IMR-90 (cell line): ENCODE data around the gene NCS1. TPM values are rescaled to one million over a fixed set of nuclear protein-coding genes. Genes with fewer than 3 reads are reported as not detected.

Experiments used
- ATAC-seq: fragments of 200-7000 bp; cut with Tn5 transposase; 2 replicates; pipeline ENCODE4 v1.9.1; 2020; ENCODE audit warnings: low read depth, mild to moderate bottlenecking, moderate library complexity
- BruUV-seq: library from RNA; stranded (reverse); fragments of 400-500 nt; replicated peaks from 2 replicates; lab custom pipeline; 2021; lab: Mats Ljungman, UMichigan
- CTCF ChIA-PET: fragments of 300-600 bp; formaldehyde crosslinking; extraction: SDS; loops from one replicate; lab custom pipeline; 2021; ENCODE audit warnings: antibody characterized with exemption; lab: Yijun Ruan, JAX
- POLR2A ChIA-PET: fragments of 300-600 bp; sonication (Branson Sonifier 250); formaldehyde crosslinking; loops from one replicate; lab custom pipeline; 2022; ENCODE audit warnings: antibody characterized with exemption; ENCODE audit not compliant: unreplicated experiment; lab: Charles Lee
- DNase-seq: peaks from one replicate; pipeline ENCODE4 v3.0.0; 2013
- H2AFZ ChIP-seq: replicated peaks from 2 replicates; pipeline ENCODE3; 2013; ENCODE audit warnings: low read length, mild to moderate bottlenecking; ENCODE audit not compliant: poor library complexity
- H2AK5ac ChIP-seq: 2 replicates; pipeline ENCODE4 v1.6.1; 2013; ENCODE audit warnings: low read depth, low read length, inconsistent platforms
- H2AK9ac ChIP-seq: replicated peaks from 2 replicates; pipeline ENCODE3; 2013; ENCODE audit warnings: mild to moderate bottlenecking, low read depth, low read length, moderate library complexity; ENCODE audit not compliant: poor library complexity
- H2BK120ac ChIP-seq: 2 replicates; pipeline ENCODE4 v1.6.1; 2013; ENCODE audit warnings: low read depth, low read length, inconsistent platforms
- H2BK15ac ChIP-seq: 3 replicates; pipeline ENCODE4 v1.6.1; 2013; ENCODE audit warnings: low read depth, low read length, inconsistent platforms
- H2BK20ac ChIP-seq: 2 replicates; pipeline ENCODE4 v1.6.1; 2013; ENCODE audit warnings: low read depth, mild to moderate bottlenecking, inconsistent platforms, low read length, moderate library complexity
- H2BK5ac ChIP-seq: 2 replicates; pipeline ENCODE4 v1.6.1; 2013; ENCODE audit warnings: mild to moderate bottlenecking, low read depth, low read length, inconsistent platforms; ENCODE audit not compliant: poor library complexity, severe bottlenecking
- H3K14ac ChIP-seq: replicated peaks from 2 replicates; pipeline ENCODE4 v1.6.1; 2013; ENCODE audit warnings: low read depth, low read length, inconsistent platforms
- H3K18ac ChIP-seq: 2 replicates; pipeline ENCODE4 v1.6.1; 2013; ENCODE audit warnings: low read depth, low read length, control low read depth
- H3K23ac ChIP-seq: 2 replicates; pipeline ENCODE4 v1.6.1; 2013; ENCODE audit warnings: low read depth, low read length, inconsistent platforms
- H3K27ac ChIP-seq: 2 replicates; pipeline ENCODE4 v1.5.1; 2013; ENCODE audit warnings: mild to moderate bottlenecking, control low read depth, low read length; ENCODE audit not compliant: insufficient read depth
- H3K27me3 ChIP-seq: 2 replicates; pipeline ENCODE4 v1.6.1; 2013; ENCODE audit warnings: low read length; ENCODE audit not compliant: control insufficient read depth, insufficient read depth
- H3K36me3 ChIP-seq: 2 replicates; pipeline ENCODE4 v1.6.1; 2013; ENCODE audit warnings: low read length, mixed read lengths; ENCODE audit not compliant: control insufficient read depth, insufficient read depth
- H3K4ac ChIP-seq: 2 replicates; pipeline ENCODE4 v1.6.1; 2013; ENCODE audit warnings: low read depth, low read length, inconsistent platforms
- H3K4me1 ChIP-seq: 2 replicates; pipeline ENCODE4 v1.6.1; 2013; ENCODE audit warnings: low read length, mixed read lengths; ENCODE audit not compliant: control insufficient read depth, insufficient read depth
- H3K4me2 ChIP-seq: 2 replicates; pipeline ENCODE4 v1.6.1; 2013; ENCODE audit warnings: low read depth, mild to moderate bottlenecking, control low read depth, low read length, moderate library complexity
- H3K4me3 ChIP-seq: 2 replicates; pipeline ENCODE4 v1.5.1; 2013; ENCODE audit warnings: low read depth, mild to moderate bottlenecking, control low read depth, low read length, moderate library complexity; ENCODE audit not compliant: insufficient read depth
- H3K56ac ChIP-seq: 2 replicates; pipeline ENCODE4 v1.6.1; 2013; ENCODE audit warnings: low read length, inconsistent platforms; ENCODE audit not compliant: insufficient read depth; ENCODE audit errors: extremely low read depth
- H3K79me1 ChIP-seq, 2 experiments: 2 replicates each; pipeline ENCODE4 v1.6.1; 2013; ENCODE audit warnings: low read length in 2 of 2, inconsistent platforms in 1 of 2, low read depth in 1 of 2
- H3K9ac ChIP-seq: 2 replicates; pipeline ENCODE4 v1.6.1; 2013; ENCODE audit warnings: low read depth, low read length, control low read depth
- H3K9me1 ChIP-seq: 2 replicates; pipeline ENCODE4 v1.6.1; 2013; ENCODE audit warnings: low read length, inconsistent platforms; ENCODE audit not compliant: insufficient read depth
- H3K9me3 ChIP-seq: 2 replicates; pipeline ENCODE4 v1.6.1; 2013; ENCODE audit warnings: low read length; ENCODE audit not compliant: control insufficient read depth, insufficient read depth
- H4K20me1 ChIP-seq: 2 replicates; pipeline ENCODE4 v1.6.1; 2013; ENCODE audit warnings: low read length, inconsistent platforms; ENCODE audit not compliant: insufficient read depth
- H4K5ac ChIP-seq: 2 replicates; pipeline ENCODE4 v1.6.1; 2013; ENCODE audit warnings: mild to moderate bottlenecking, low read depth, low read length, control low read depth
- H4K8ac ChIP-seq, 2 experiments: 2 replicates each; pipeline ENCODE4 v1.6.1; 2013; ENCODE audit warnings: low read depth in 2 of 2, low read length in 2 of 2, control low read depth in 1 of 2, inconsistent platforms in 1 of 2
- H4K91ac ChIP-seq: 2 replicates; pipeline ENCODE4 v1.6.1; 2013; ENCODE audit warnings: low read depth, low read length, inconsistent platforms; ENCODE audit not compliant: insufficient read depth
- BHLHE40 ChIP-seq: fragments of 150-350 bp; IDR thresholded peaks from 2 replicates; pipeline ENCODE4 v1.6.1; 2016; ENCODE audit warnings: mild to moderate bottlenecking, low read depth, low read length
- CEBPB ChIP-seq: IDR thresholded peaks from 2 replicates; pipeline ENCODE4 v1.6.1; 2012; ENCODE audit warnings: low read depth, low read length, improper control_type of control experiment
- CHD1 ChIP-seq: IDR thresholded peaks from 2 replicates; pipeline ENCODE4 v1.6.1; 2012; ENCODE audit warnings: low read depth, low read length, improper control_type of control experiment
- CTCF ChIP-seq: conservative IDR thresholded peaks from 2 replicates; pipeline ENCODE4 v1.5.1; 2012; ENCODE audit warnings: mild to moderate bottlenecking, low read depth, low read length, improper control_type of control experiment
- ELK1 ChIP-seq: fragments of 150-350 bp; IDR thresholded peaks from 2 replicates; pipeline ENCODE4 v1.6.1; 2016; ENCODE audit warnings: low read depth, mild to moderate bottlenecking, low read length, moderate library complexity, borderline replicate concordance
- FOS ChIP-seq: fragments of 150-350 bp; IDR thresholded peaks from 2 replicates; pipeline ENCODE4 v1.6.1; 2016; ENCODE audit warnings: low read depth, low read length
- MAFK ChIP-seq: IDR thresholded peaks from 2 replicates; pipeline ENCODE4 v1.6.1; 2012; ENCODE audit warnings: low read depth, low read length, improper control_type of control experiment
- MAZ ChIP-seq: IDR thresholded peaks from 2 replicates; pipeline ENCODE4 v1.6.1; 2012; ENCODE audit warnings: low read depth, mild to moderate bottlenecking, low read length, improper control_type of control experiment, moderate library complexity, borderline replicate concordance
- MXI1 ChIP-seq: IDR thresholded peaks from 2 replicates; pipeline ENCODE4 v1.6.1; 2012; ENCODE audit warnings: low read depth, mild to moderate bottlenecking, low read length, moderate library complexity, borderline replicate concordance
- NFE2L2 ChIP-seq: fragments of 150-350 bp; IDR thresholded peaks from 2 replicates; pipeline ENCODE4 v1.6.1; 2016; ENCODE audit warnings: low read depth, mild to moderate bottlenecking, low read length
- POLR2A ChIP-seq: IDR thresholded peaks from 2 replicates; pipeline ENCODE4 v1.6.1; 2012; ENCODE audit warnings: mild to moderate bottlenecking, low read depth, low read length
- RAD21 ChIP-seq: IDR thresholded peaks from 2 replicates; pipeline ENCODE4 v1.6.1; 2012; ENCODE audit warnings: low read length, improper control_type of control experiment
- RCOR1 ChIP-seq: IDR thresholded peaks from 2 replicates; pipeline ENCODE4 v1.6.1; 2012; ENCODE audit warnings: mild to moderate bottlenecking, low read length, improper control_type of control experiment; ENCODE audit not compliant: insufficient replicate concordance
- RFX5 ChIP-seq: IDR thresholded peaks from 2 replicates; pipeline ENCODE4 v1.8.0; 2012; ENCODE audit warnings: low read depth, mild to moderate bottlenecking, low read length, moderate library complexity
- SMC3 ChIP-seq: fragments of 150-350 bp; IDR thresholded peaks from 2 replicates; pipeline ENCODE4 v1.6.1; 2016; ENCODE audit warnings: low read depth, mild to moderate bottlenecking, antibody characterized with exemption, low read length, moderate library complexity
- USF2 ChIP-seq: fragments of 150-350 bp; IDR thresholded peaks from 2 replicates; pipeline ENCODE4 v1.6.1; 2017; ENCODE audit warnings: mild to moderate bottlenecking, antibody characterized with exemption, low read length, low read depth
- WGBS, 2 experiments: methylation state at CpG; one replicate each; pipeline versions ENCODE4 v1.1.5 to v1.1.7; 2013; ENCODE audit warnings: missing lambda C conversion rate in 2 of 2; ENCODE audit not compliant: insufficient read length in 1 of 2; ENCODE audit errors: extremely low coverage in 2 of 2; 5-methylcytosine and 5-hydroxymethylcytosine counted together
- dilution Hi-C: fragments of 300-500 bp; cut with HindIII; formaldehyde crosslinking; loops from one replicate; pipeline ENCODE4 v1.14.3; 2018; ENCODE audit warnings: low sequenced_read_pairs; ENCODE audit not compliant: unreplicated experiment
- in situ Hi-C: fragments of 300-500 bp; cut with MboI; formaldehyde crosslinking; loops from 3 replicates; pipeline ENCODE4 v1.14.3; 2019; ENCODE audit warnings: low sequenced_read_pairs, inconsistent platforms, mixed read lengths
- intact Hi-C: fragments of 100-400 bp; cut with micrococcal nuclease; formaldehyde crosslinking; loops from 2 replicates; pipeline ENCODE4 v1.10.0; 2022
- polyA plus RNA-seq, 3 experiments: library from polyadenylated mRNA; depleted of rRNA; stranded (reverse); fragments of >200 nt; gene quantifications; 2 replicates each; pipeline ENCODE4 v1.2.3, GENCODE V29; 2012; ENCODE audit warnings: low replicate concordance in 1 of 3
- total RNA-seq: library from RNA; depleted of rRNA; stranded (reverse); fragments of >200 nt; gene quantifications from 2 replicates; pipeline ENCODE4 v1.2.3, GENCODE V29; 2012

Gene NCS1
- total and polyA plus RNA-seq, 2 of the 4 experiments (the other 2 are of a cell fraction), result 41.0 to 60.5 TPM

DNA sequence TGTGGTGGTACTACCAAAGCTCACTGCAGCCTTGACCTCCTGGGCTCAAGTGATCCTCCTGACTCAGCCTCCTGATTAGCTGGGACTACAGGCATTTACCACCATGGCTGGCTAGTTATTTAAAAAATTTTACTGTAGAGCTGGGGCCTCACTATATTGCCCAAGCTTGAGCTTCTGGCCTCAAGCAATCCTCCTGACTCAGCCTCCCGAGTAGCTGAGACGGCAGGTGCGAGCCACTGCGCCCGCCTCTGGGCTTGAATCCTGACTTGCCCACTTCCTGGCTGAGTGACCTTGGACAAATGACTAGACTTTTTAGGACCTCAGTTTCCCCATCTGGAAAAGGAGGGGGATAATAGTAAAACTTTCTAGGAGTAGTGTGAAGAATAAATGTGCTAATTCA is 32.1 kb downstream of the NCS1 start:
- H3K9ac ChIP-seq, result no peak overlapping the region
- H3K4ac ChIP-seq, result no peak overlapping the region
- no peak overlapping the region for H2AK5ac ChIP-seq
- H2BK15ac ChIP-seq, result no peak overlapping the region
- H3K79me1 ChIP-seq, result peaks cover 19 to 67% of the 10 kb centered on the region in 2 experiments
- 100% methylated on average over 2 of the region's 5 CpGs; no CpG with 5 or more reads in 1 of the 2 experiments for WGBS, 2 experiments
- H3K56ac ChIP-seq, result no peak overlapping the region
- dilution Hi-C loops (no loop called here), in situ Hi-C loops (no loop called here), intact Hi-C loops (no loop called here)
- H2BK20ac ChIP-seq, result no peak overlapping the region
- no peak overlapping the region for H3K18ac ChIP-seq
- no peak overlapping the region for H2AK9ac ChIP-seq
- H3K9me1 ChIP-seq, result peaks cover 16% of the 10 kb centered on the region
- no peak for DNase-seq
- no peak overlapping the region for H4K5ac ChIP-seq
- no peaks in the 10 kb centered on the region for H3K9me3 ChIP-seq
- H4K20me1 ChIP-seq, result peaks cover 45% of the 10 kb centered on the region
- no peak overlapping the region for H4K8ac ChIP-seq
- no peak overlapping the region for H3K4me2 ChIP-seq
- POLR2A ChIA-PET, result no interaction called here
- peaks cover 16% of the 10 kb centered on the region for H3K36me3 ChIP-seq
- BruUV-seq, result no TSS peak
- TF ChIP-seq FOS (no peak), USF2 (no peak), MXI1 (no peak), BHLHE40 (no peak), SMC3 (no peak), RFX5 (no peak), ELK1 (no peak), NFE2L2 (no peak), CHD1 (no peak), CEBPB (no peak), MAFK (no peak), RAD21 (no peak), RCOR1 (no peak), CTCF (no peak), MAZ (no peak), POLR2A (no peak)
- no peak overlapping the region for H2AFZ ChIP-seq
- H2BK5ac ChIP-seq, result no peak overlapping the region
- CTCF ChIA-PET, result no interaction called here
- no peak for ATAC-seq
- no peak overlapping the region for H3K23ac ChIP-seq
- peaks cover 10% of the 10 kb centered on the region for H3K4me1 ChIP-seq
- no peak overlapping the region for H4K91ac ChIP-seq
- no peak overlapping the region for H2BK120ac ChIP-seq
- H3K4me3 ChIP-seq, result no peak overlapping the region
- no peaks in the 10 kb centered on the region for H3K27me3 ChIP-seq
- H3K14ac ChIP-seq, result no peak overlapping the region
- no peak overlapping the region for H3K27ac ChIP-seq
